Rectal smooth muscle tissue (tissue), 1 donor: Measurements from ENCODE around the gene MRPL4.

ENCODE experiments used
- H3K27ac ChIP-seq: one replicate; pipeline ENCODE4 v1.7.0; 2013; ENCODE audit warnings: low read depth, low read length, inconsistent platforms
- H3K27me3 ChIP-seq: one replicate; pipeline ENCODE4 v1.7.0; 2013; ENCODE audit warnings: low read length; ENCODE audit not compliant: control insufficient read depth, insufficient read depth
- H3K36me3 ChIP-seq: one replicate; pipeline ENCODE4 v1.7.0; 2013; ENCODE audit warnings: low read length; ENCODE audit not compliant: control insufficient read depth, insufficient read depth
- H3K4me1 ChIP-seq: one replicate; pipeline ENCODE4 v1.7.0; 2013; ENCODE audit warnings: low read length; ENCODE audit not compliant: control insufficient read depth, insufficient read depth
- H3K4me3 ChIP-seq: one replicate; pipeline ENCODE4 v1.7.0; 2013; ENCODE audit warnings: low read length
- H3K9ac ChIP-seq: one replicate; pipeline ENCODE4 v1.7.0; 2013; ENCODE audit warnings: low read length

Gene MRPL4

DNA sequence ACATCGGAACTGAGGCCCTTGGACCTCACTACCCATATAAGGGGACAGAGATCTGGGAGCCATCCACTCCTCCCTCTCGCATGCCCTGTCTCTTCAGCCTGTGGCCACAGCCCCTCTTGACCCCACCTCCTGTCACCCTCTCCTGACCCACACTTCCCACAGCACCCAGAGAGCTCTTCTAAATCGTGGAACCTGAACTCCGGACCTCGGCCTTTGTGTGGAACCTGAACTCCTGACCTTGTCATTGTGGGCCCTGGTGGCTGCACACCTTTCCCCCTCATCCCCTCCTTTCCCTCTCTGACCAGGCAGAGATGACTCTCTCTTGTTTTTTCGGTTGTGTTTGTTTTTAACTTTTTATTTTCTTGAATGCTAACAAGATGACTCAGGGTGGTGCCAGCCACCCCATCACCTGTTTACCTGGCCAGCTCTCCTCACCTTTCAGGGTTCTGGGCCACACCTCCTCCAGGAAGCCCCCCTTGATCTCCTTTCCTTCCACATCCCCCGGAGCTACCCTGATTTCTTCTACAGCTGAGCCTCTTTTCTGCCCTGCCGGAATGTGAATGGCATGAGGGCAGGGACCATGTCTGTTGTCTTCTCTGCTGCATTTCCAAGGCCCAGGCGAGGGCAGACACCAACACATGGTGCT lies 5.1 kb downstream of the MRPL4 start:
- Histone ChIP-seq H3K9ac (no peak overlapping the region), H3K4me1 (peaks cover 5% of the 10 kb centered on the region), H3K36me3 (peaks cover 17% of the 10 kb centered on the region), H3K4me3 (no peak overlapping the region), H3K27me3 (no peaks in the 10 kb centered on the region), H3K27ac (no peak overlapping the region)

DNA sequence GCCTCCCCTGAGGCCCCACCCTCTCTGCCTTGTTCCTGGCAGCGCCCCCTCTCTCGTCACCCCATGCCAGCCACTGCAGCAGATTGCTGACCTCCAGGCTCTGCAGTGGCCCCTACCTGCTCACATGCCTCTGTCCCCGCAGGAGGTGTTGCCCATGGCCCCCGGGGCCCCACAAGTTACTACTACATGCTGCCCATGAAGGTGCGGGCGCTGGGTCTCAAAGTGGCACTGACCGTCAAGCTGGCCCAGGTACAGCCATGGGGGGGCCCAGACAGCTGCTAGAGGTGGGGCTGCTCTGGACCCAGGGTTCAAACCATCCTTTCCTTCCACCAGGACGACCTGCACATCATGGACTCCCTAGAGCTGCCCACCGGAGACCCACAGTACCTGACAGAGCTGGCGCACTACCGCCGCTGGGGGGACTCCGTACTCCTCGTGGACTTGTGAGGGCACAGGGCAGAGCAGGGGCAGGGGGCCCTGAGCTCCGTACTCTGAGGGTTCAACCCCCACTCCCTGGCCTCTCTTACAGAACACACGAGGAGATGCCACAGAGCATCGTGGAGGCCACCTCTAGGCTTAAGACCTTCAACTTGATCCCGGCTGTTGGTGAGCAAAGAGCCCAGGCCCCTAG lies 6.2 kb downstream of the MRPL4 start:
- Histone ChIP-seq H3K9ac (no peak overlapping the region), H3K27me3 (no peaks in the 10 kb centered on the region), H3K4me3 (no peak overlapping the region), H3K27ac (no peak overlapping the region), H3K4me1 (no peaks in the 10 kb centered on the region), H3K36me3 (peaks cover 17% of the 10 kb centered on the region)

DNA sequence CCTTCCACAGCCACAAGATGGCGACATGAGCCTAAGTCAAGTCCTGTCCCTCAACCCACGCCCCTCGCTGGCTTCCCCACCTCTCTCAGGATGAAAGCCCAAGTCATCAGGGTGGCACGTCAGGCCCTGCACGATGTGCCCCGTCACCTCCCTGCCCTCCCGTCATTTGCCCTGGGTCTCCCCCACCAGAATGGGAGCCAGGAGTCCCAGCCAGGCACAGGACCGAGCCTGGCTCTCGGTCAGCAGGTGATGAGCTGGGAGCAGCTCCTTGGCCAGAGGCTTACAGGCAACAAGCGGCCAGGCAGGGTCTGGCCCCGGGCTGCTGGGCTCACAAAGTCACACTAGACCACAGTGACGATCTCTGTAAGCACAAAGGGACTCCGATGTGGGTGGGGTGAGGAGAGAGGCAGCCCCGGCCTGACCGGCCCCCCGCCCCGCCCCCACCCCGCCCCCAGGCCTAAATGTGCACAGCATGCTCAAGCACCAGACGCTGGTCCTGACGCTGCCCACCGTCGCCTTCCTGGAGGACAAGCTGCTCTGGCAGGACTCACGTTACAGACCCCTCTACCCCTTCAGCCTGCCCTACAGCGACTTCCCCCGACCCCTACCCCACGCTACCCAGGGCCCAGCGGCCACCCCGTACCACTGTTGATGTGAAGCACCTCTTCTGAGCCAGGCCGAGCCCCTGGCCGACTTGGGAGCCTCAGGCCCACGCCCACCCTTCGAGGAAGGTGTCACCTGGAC lies 7.3 kb downstream of the MRPL4 start:
- Histone ChIP-seq H3K9ac (no peak overlapping the region), H3K27ac (no peak overlapping the region), H3K36me3 (peaks cover 17% of the 10 kb centered on the region), H3K27me3 (no peaks in the 10 kb centered on the region), H3K4me3 (no peak overlapping the region), H3K4me1 (no peaks in the 10 kb centered on the region)

DNA sequence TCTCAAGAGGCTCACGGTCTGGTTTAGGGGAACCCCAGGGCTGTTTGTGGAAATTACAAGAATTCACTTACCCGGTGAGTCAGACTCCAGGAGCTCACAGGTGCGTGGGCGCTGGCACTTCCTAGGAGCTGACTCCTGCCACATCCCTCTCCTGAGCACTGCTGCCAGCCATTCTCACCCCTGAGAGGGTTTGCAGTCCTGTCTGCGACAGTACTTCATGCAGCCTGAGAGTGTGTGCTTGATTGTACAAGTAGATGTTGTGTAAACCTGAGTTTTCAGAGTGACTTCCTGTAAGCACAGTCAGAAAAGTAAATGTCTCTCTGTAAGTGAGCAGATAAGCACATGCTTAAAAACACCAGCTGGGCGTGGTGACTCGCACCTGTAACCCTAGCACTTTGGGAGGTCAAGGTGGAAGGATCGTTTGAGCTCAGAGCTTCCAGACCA lies 8.1 kb downstream of the MRPL4 start:
- H3K9ac ChIP-seq, result no peak overlapping the region
- H3K4me1 ChIP-seq, result no peaks in the 10 kb centered on the region
- no peaks in the 10 kb centered on the region for H3K27me3 ChIP-seq
- H3K27ac ChIP-seq, result no peak overlapping the region
- no peak overlapping the region for H3K4me3 ChIP-seq
- peaks cover 16% of the 10 kb centered on the region for H3K36me3 ChIP-seq

DNA sequence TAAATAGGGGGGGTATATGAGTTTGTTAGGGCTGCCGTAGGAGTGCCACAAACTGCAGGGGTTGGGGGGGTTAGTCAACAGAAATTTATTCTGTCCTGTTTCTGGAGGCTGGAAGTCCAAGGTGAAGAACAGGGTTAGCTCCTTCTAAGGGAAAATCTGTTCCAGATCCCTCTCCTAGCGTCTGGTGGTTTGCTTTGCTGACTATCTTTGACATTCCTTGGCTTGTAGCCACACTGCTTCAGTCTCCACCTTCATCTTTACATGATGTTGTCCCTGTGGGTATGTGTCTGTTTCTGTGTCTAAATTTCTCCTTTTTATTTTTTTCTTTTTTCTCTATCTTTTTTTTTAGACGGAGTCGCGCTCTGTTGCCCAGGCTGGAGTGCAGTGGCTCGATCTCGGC lies 10.8 kb downstream of the MRPL4 start:
- Histone ChIP-seq H3K36me3 (peaks cover 3% of the 10 kb centered on the region), H3K4me3 (no peak overlapping the region), H3K9ac (no peak overlapping the region), H3K27ac (no peak overlapping the region), H3K27me3 (no peaks in the 10 kb centered on the region), H3K4me1 (no peaks in the 10 kb centered on the region)

DNA sequence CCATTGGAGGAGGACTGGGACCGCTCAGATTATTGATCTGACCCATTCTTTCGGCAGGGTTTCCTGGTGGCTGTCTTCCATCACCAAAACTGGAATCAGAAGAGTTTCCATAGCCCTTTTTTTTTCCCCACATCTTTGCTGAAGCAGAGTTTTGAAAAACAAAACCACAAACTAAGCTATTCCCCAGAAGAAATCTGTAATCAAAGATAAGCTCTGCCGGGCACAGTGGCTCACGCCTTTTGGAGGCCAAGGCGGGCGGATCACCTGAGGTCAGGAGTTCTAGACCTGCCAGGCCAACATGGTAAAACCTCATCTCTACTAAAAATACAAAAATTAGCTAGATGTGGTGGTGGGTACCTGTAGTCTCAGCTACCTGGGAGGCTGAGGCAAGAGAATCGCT lies 14.7 kb downstream of the MRPL4 start:
- no peaks in the 10 kb centered on the region for H3K4me1 ChIP-seq
- no peak overlapping the region for H3K4me3 ChIP-seq
- no peak overlapping the region for H3K27ac ChIP-seq
- H3K9ac ChIP-seq, result no peak overlapping the region
- H3K27me3 ChIP-seq, result no peaks in the 10 kb centered on the region
- H3K36me3 ChIP-seq, result no peaks in the 10 kb centered on the region

DNA sequence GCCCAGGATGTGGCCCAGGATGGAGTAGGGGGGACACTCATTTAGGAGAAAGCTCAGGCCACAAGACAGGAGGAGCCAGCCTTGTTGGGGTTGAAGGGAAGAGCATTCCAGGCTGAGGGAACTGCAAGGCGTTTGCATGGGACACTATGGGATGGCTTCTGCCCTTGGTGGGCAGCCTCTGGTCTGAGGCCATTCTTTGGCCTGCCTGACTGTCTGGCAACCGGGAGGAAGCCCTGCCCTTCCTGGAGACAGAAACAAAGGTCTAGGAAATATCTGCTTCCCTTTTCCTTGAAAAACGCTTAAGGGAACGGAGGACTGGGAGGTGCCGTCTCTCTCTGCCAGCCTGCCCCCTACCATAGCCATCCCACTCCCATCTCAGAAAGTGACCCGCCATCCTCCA lies 16.1 kb downstream of the MRPL4 start:
- H3K27me3 ChIP-seq, result no peaks in the 10 kb centered on the region
- H3K4me1 ChIP-seq, result no peaks in the 10 kb centered on the region
- no peak overlapping the region for H3K27ac ChIP-seq
- no peaks in the 10 kb centered on the region for H3K36me3 ChIP-seq
- H3K4me3 ChIP-seq, result no peak overlapping the region
- no peak overlapping the region for H3K9ac ChIP-seq

DNA sequence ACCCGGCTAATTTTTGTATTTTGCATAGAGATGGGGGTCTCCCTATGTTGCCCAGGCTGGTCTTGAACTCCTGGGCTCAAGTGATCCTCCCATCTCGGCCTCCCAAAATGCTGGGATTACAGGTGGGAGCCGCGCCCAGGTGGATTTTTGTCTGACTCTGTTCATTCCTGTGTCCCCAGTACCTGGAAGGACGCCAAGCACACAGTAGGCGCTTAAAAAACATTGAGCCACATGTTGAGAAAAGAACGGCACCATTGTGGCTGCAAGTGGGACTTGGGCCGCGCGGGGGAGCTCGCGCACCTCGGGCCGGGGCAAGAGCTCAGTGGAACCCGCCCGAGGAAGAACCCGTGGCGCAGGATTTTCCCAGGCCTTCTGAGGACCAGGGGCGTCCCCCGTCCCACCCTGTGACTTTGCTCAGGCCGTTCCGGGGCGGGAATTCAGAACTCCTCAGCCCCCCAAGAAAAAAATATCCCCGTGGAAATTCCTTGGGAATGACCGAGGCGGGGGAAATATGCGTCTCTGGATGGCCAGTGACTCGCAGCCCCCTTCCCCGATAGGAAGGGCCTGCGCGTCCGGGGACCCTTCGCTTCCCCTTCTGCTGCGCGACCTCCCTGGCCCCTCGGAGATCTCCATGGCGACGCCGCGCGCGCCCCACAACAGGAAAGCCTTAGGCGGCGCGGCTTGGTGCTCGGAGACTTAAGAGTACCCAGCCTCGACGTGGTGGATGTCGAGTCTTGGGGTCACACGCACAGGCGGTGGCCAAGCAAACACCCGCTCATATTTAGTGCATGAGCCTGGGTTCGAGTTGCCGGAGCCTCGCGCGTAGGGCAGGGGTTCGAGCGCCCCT lies 17.5 kb downstream of the MRPL4 start:
- no peaks in the 10 kb centered on the region for H3K36me3 ChIP-seq
- peak overlapping the region; percentile 65 for H3K4me3 ChIP-seq
- peak overlapping the region; percentile 58 for H3K27ac ChIP-seq
- no peaks in the 10 kb centered on the region for H3K4me1 ChIP-seq
- H3K9ac ChIP-seq, result no peak overlapping the region
- H3K27me3 ChIP-seq, result no peaks in the 10 kb centered on the region

DNA sequence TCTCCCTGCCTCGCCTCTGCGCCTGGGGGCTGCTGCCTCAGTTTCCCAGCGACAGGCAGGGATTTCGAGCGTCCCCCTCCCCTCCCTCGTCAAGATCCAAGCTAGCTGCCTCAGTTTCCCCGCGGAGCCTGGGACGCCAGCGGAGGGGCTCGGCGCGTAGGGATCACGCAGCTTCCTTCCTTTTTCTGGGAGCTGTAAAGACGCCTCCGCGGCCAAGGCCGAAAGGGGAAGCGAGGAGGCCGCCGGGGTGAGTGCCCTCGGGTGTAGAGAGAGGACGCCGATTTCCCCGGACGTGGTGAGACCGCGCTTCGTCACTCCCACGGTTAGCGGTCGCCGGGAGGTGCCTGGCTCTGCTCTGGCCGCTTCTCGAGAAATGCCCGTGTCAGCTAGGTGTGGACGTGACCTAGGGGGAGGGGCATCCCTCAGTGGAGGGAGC lies 18.2 kb downstream of the MRPL4 start:
- Histone ChIP-seq H3K4me1 (no peaks in the 10 kb centered on the region), H3K4me3 (peak overlapping the region; percentile 65), H3K27ac (peak overlapping the region; percentile 62), H3K27me3 (no peaks in the 10 kb centered on the region), H3K36me3 (no peaks in the 10 kb centered on the region), H3K9ac (peak overlapping the region; percentile 16)

DNA sequence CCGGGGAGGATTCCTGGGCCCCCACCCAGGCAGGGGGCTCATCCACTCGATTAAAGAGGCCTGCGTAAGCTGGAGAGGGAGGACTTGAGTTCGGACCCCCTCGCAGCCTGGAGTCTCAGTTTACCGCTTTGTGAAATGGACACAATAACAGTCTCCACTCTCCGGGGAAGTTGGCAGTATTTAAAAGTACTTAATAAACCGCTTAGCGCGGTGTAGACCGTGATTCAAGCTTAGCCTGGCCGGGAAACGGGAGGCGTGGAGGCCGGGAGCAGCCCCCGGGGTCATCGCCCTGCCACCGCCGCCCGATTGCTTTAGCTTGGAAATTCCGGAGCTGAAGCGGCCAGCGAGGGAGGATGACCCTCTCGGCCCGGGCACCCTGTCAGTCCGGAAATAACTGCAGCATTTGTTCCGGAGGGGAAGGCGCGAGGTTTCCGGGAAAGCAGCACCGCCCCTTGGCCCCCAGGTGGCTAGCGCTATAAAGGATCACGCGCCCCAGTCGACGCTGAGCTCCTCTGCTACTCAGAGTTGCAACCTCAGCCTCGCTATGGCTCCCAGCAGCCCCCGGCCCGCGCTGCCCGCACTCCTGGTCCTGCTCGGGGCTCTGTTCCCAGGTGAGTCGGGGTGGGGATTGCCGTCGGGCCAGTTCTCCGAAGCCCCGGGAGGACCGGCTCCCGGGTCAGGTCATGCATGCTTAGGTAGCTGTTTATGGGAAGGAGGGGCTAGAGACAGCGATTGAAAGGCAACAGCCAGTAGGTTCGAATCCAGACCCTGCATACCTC lies 18.8 kb downstream of the MRPL4 start, which contains the start of gene ICAM1:
ICAM1 (plus strand) TSS at position 505 of the 779 bp plus-strand sequence; CDS start at position 545, 40 bp downstream.
- H3K4me1 ChIP-seq, result no peaks in the 10 kb centered on the region
- H3K4me3 ChIP-seq, result peak within 1 kb of the TSS; percentile 65
- H3K27me3 ChIP-seq, result no peaks in the 10 kb centered on the region
- no peaks in the 10 kb centered on the region for H3K36me3 ChIP-seq
- peak within 1 kb of the TSS; percentile 16 for H3K9ac ChIP-seq
- peak within 1 kb of the TSS; percentile 62 for H3K27ac ChIP-seq

DNA sequence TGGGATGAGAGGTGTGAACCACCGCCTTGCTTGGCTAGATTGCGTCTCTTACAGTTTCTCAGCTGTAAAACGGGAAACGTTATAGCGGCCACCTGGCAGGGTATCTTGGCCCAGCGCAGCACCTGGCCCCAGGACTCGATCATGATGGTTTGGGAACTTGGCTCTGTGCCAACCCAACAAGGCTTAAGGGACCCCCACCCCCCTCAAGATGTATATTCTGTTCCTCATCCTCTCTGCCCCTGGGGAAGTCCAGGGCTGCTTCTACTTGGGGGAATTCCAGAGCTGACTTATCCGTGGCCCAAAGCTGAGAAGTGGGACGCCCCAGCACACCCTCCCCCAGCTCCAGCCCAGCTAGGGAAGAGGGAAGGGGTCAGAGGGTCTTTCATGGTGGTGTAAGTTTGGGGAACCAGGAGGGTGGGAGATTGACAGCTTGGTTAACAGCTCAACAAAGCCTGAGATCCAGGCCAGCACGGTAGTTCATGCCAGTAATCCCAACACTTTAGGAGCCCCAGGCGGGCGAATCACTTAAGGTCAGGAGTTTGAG lies 19.6 kb downstream of the MRPL4 start:
- H3K4me1 ChIP-seq, result no peaks in the 10 kb centered on the region
- no peak overlapping the region for H3K9ac ChIP-seq
- no peaks in the 10 kb centered on the region for H3K36me3 ChIP-seq
- peak overlapping the region; percentile 65 for H3K4me3 ChIP-seq
- H3K27me3 ChIP-seq, result no peaks in the 10 kb centered on the region
- peak overlapping the region; percentile 52 for H3K27ac ChIP-seq
